ENCODE data around the gene HSPH1.

Gene HSPH1

GRCh38 chr13:31093145-31093885 lies 68.4 kb downstream of the HSPH1 start:
- FAIRE-seq: no peak

- FAIRE-seq: no peak
Observed at GRCh38 chr13:31092646-31093045, 69.1 kb downstream of the HSPH1 start.

GRCh38 chr13:31090961-31091624 lies 70.6 kb downstream of the HSPH1 start:
- FAIRE-seq: no peak

- FAIRE-seq: no peak
Observed at GRCh38 chr13:31090096-31090495, 71.6 kb downstream of the HSPH1 start.

DNA sequence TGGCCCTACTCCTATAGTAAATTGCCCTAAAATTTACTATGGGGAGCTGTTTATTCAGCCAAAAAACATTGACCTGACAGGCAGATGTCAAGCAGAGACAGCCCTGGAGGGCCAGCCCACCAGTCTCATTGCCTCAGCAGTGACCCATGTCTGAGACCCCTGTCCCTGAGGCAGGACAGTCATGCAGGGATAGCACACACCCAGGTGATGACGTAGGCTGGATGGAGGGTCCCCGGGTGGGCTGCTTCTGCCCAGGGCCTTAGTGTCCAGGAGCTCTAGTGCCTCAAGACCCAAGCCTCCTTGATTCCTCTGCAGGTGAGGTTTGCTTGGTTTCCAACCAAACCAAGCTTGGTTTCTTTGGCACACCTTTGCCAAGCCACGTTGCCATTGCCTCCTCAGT lies 72.1 kb downstream of the HSPH1 start:
- FAIRE-seq: no peak

DNA sequence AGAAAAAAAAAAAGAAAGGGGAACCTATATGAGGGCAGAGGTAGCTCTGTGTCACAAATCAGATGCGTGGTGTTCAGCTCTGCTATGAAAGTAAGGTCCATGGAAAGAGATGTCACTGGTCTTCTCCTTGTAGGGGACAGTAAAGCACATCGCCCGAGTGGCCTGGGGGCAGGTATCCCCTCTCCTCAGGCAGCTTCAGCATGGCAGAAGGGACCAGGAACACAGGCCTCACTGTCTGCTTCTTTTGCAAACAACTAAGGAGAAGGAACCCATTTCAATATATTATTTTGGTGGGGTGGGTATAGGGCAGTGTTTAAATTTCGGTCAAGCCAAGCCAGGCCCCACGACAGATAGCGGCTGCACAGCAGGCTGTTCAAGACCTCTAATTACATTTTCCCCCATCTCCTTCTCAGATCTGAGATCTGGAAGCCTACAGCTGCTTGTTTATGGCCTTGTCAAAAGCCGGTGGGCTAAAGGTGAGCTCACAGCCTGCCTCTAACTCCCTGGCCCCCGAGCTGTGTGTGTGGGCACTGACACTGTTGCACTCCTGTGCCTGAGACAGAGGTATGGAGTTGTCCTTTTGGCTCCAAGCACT lies 72.8 kb downstream of the HSPH1 start:
- no peak for FAIRE-seq
